PC-3 (cell line): ENCODE data around the gene PBRM1.

Experiments used
- EZH2 ChIP-seq: fragments of 300-600 bp; sonication (generic); IDR thresholded peaks from one replicate; pipeline ENCODE4 v1.6.1; 2017; ENCODE audit warnings: antibody characterized with exemption, mild to moderate bottlenecking, low read length; ENCODE audit not compliant: unreplicated experiment
- TF ChIP-seq, protein P1 (sequence below): fragments of 300-600 bp; sonication (generic); conservative IDR thresholded peaks from 2 replicates; pipeline ENCODE4 v1.5.1; 2017; ENCODE audit warnings: antibody characterized with exemption, low read depth, mild to moderate bottlenecking, low read length

DNA sequence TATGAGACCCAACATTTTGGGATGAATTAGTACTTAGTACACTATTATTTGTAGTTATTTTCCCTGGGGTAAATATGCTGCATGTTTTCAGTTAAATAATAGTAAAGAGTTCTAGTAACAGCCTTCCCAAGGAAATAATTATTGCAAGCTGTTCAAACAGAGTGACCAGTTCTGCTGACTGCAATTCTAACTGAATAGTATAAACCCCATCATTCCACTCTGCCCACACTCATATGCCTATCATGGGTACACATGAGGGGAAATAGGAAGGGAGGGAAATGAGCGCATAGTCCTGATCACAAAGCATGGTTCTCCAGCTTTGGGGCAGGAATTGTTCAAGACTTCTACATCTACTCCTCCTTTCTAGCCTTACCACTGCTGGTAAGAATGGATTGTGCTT, 130.7 kb downstream of the PBRM1 start:
- TF ChIP-seq, protein P1, sequence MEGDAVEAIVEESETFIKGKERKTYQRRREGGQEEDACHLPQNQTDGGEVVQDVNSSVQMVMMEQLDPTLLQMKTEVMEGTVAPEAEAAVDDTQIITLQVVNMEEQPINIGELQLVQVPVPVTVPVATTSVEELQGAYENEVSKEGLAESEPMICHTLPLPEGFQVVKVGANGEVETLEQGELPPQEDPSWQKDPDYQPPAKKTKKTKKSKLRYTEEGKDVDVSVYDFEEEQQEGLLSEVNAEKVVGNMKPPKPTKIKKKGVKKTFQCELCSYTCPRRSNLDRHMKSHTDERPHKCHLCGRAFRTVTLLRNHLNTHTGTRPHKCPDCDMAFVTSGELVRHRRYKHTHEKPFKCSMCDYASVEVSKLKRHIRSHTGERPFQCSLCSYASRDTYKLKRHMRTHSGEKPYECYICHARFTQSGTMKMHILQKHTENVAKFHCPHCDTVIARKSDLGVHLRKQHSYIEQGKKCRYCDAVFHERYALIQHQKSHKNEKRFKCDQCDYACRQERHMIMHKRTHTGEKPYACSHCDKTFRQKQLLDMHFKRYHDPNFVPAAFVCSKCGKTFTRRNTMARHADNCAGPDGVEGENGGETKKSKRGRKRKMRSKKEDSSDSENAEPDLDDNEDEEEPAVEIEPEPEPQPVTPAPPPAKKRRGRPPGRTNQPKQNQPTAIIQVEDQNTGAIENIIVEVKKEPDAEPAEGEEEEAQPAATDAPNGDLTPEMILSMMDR: no peak
- TF ChIP-seq EZH2: no peak
